WTC11 (cell line): ENCODE data around the gene GPRIN2. TPM values are rescaled to one million over a fixed set of nuclear protein-coding genes. Genes with fewer than 3 reads are reported as not detected.
A peak's percentile ranks its signal among the peaks of the same experiment; 100 is the strongest.
"Not testable (repeated sequence)": the region's sequence is repeated elsewhere in the genome, so short reads cannot be mapped to it uniquely, and the experiment has no call there.

Source experiments
- ATAC-seq: fragments of 200-7000 bp; cut with Tn5 transposase; 2 replicates; pipeline ENCODE4 v1.10.0; 2021; ENCODE audit warnings: mild to moderate bottlenecking, moderate library complexity
- CTCF ChIA-PET: fragments of 300-600 bp; sonication (Branson Sonifier 250); formaldehyde crosslinking; loops from one replicate; lab custom pipeline; 2021; ENCODE audit warnings: antibody characterized with exemption; lab: Charles Lee
- POLR2A ChIA-PET: fragments of 350-600 bp; sonication (Branson Sonifier 250); formaldehyde crosslinking; loops from one replicate; lab custom pipeline; 2021; ENCODE audit warnings: antibody characterized with exemption; lab: Charles Lee
- DNase-seq: peaks from one replicate; pipeline ENCODE4 v3.0.0; 2021; ENCODE audit warnings: low spot score
- H3K27ac Mint-ChIP-seq: 2 replicates; pipeline ENCODE4 v1.8.0; 2021; ENCODE audit warnings: mixed read lengths
- H3K27me3 Mint-ChIP-seq: 2 replicates; pipeline ENCODE4 v1.8.0; 2021; ENCODE audit warnings: low read depth, mild to moderate bottlenecking, moderate library complexity, mixed read lengths
- H3K36me3 Mint-ChIP-seq: 2 replicates; pipeline ENCODE4 v1.8.0; 2021; ENCODE audit warnings: mixed read lengths
- H3K4me1 Mint-ChIP-seq: 2 replicates; pipeline ENCODE4 v1.8.0; 2022; ENCODE audit warnings: mixed read lengths
- H3K4me3 Mint-ChIP-seq: 2 replicates; pipeline ENCODE4 v1.8.0; 2021; ENCODE audit warnings: mild to moderate bottlenecking, moderate library complexity, mixed read lengths
- H3K9me3 Mint-ChIP-seq: 2 replicates; pipeline ENCODE4 v1.8.0; 2021; ENCODE audit warnings: mixed read lengths
- ATF6 ChIP-seq: sonication (generic); formaldehyde crosslinking; IDR thresholded peaks from 2 replicates; pipeline ENCODE4 v1.8.1; 2023; ENCODE audit warnings: mild to moderate bottlenecking, missing genetic modification reagents
- CDX4 ChIP-seq: fragments of 250-450 bp; sonication (Bioruptor Pico); IDR thresholded peaks from 2 replicates; pipeline ENCODE4 v1.9.0; 2021; ENCODE audit warnings: moderate library complexity, mild to moderate bottlenecking, inconsistent platforms, borderline replicate concordance
- ELF4 ChIP-seq: sonication (generic); formaldehyde crosslinking; IDR thresholded peaks from 2 replicates; pipeline ENCODE4 v1.8.1; 2022; ENCODE audit warnings: low read depth, mild to moderate bottlenecking, moderate library complexity, missing genetic modification reagents
- GRHL2 ChIP-seq: fragments of 250-450 bp; sonication (Bioruptor Pico); IDR thresholded peaks from 2 replicates; pipeline ENCODE4 v1.8.0; 2022; ENCODE audit warnings: mild to moderate bottlenecking, moderate library complexity; ENCODE audit not compliant: insufficient replicate concordance, severe bottlenecking
- HMGA2 ChIP-seq: fragments of 250-450 bp; sonication (Bioruptor Pico); IDR thresholded peaks from 2 replicates; pipeline ENCODE4 v1.4.0; 2021; ENCODE audit warnings: mild to moderate bottlenecking, moderate library complexity
- PREB ChIP-seq: sonication (generic); formaldehyde crosslinking; IDR thresholded peaks from 2 replicates; pipeline ENCODE4 v1.8.1; 2022; ENCODE audit warnings: mild to moderate bottlenecking, missing genetic modification reagents, moderate library complexity, borderline replicate concordance
- TP53 ChIP-seq: sonication (generic); formaldehyde crosslinking; IDR thresholded peaks from 2 replicates; pipeline ENCODE4 v1.8.1; 2023; ENCODE audit warnings: mild to moderate bottlenecking, missing genetic modification reagents
- USF1 ChIP-seq: sonication (generic); formaldehyde crosslinking; IDR thresholded peaks from 2 replicates; pipeline ENCODE4 v1.8.0; 2022; ENCODE audit warnings: mild to moderate bottlenecking, missing genetic modification reagents
- ZNF232 ChIP-seq: sonication (generic); formaldehyde crosslinking; IDR thresholded peaks from 2 replicates; pipeline ENCODE4 v1.8.0; 2022; ENCODE audit warnings: mild to moderate bottlenecking, missing genetic modification reagents
- ZNF416 ChIP-seq: fragments of 250-450 bp; sonication (Bioruptor Pico); IDR thresholded peaks from 2 replicates; pipeline ENCODE4 v1.9.0; 2021; ENCODE audit warnings: mild to moderate bottlenecking, inconsistent platforms
- total RNA-seq: library from RNA; stranded (reverse); gene quantifications from 3 replicates; pipeline ENCODE4 v1.2.3, GENCODE V29; 2021
- TF ChIP-seq, protein P1 (sequence below): sonication (generic); formaldehyde crosslinking; IDR thresholded peaks from 2 replicates; pipeline ENCODE4 v1.8.1; 2023; ENCODE audit warnings: mild to moderate bottlenecking, missing genetic modification reagents, moderate library complexity
- TF ChIP-seq, protein P2 (sequence below): sonication (generic); formaldehyde crosslinking; IDR thresholded peaks from 2 replicates; pipeline ENCODE4 v1.8.0; 2022; ENCODE audit warnings: mild to moderate bottlenecking, missing genetic modification reagents
- TF ChIP-seq, protein P3 (sequence below): sonication (generic); formaldehyde crosslinking; IDR thresholded peaks from 2 replicates; pipeline ENCODE4 v1.8.0; 2022; ENCODE audit warnings: missing genetic modification reagents

Gene GPRIN2
- total RNA-seq, 1 experiment from 2014 or later, result 17.5 TPM

GRCh38 chr10:46532256-46532655 lies 24.2 kb downstream of the GPRIN2 start:
- ATAC-seq, H3K4me3 Mint-ChIP-seq, H3K9me3 Mint-ChIP-seq, H3K4me1 Mint-ChIP-seq, H3K27ac Mint-ChIP-seq, H3K36me3 Mint-ChIP-seq, POLR2A ChIA-PET, H3K27me3 Mint-ChIP-seq, CTCF ChIA-PET: not testable (repeated sequence)
- DNase-seq, result peak; percentile 3

DNA sequence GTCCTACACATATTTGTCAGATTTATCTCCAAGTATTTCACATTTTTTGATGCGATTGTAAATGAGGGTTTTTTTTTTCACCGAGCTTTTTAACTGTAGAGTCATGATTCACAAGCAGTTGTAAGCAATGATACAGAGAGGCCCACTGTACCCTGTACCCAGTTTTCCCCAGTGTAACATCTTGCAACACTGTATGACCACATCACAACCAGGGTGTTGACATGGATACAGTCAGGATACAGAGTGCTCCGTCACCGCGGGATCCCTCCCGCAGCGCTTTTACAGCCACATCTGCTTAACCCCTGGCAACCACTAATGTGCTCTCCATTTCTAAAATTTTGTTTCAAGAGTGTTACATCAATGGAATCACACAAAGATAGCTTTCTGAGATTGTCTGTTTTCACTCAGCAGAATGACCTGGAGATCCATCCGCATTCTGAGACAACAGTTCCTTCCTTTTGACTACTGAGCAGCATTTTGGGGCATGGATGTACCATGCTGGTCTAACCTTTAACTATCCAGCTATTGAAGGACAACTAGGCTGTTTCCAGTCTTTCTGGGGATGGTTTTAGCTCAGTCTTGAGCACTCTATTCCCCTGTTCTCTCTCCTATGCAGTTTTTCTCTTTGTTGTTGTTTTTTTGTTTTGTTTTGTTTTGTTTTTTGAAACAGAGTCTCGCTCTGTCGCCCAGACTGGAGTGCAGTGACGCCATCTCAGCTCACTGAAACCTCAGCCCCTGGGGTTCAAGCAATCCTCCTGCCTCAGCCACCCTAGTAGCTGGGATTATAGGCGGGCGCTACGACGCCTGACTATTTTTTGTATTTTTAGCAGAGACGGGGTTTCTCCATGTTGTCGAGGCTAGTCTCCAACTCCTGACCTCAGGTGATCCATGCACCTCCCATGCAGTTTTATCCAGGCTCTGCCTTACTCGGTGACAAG lies 25.9 kb downstream of the GPRIN2 start:
- ChIA-PET CTCF (interaction anchor here (2.2 kb wide), 1 partner anchor 14 kb away, joined by 12 read pairs; no protein-coding TSS in a partner anchor), POLR2A (interaction anchor here (0.9 kb wide), 1 partner anchor 10 kb away, joined by 3 read pairs; no protein-coding TSS in a partner anchor)
- H3K27ac Mint-ChIP-seq, result no peak overlapping the region
- no peaks in the 10 kb centered on the region for H3K36me3 Mint-ChIP-seq
- H3K27me3 Mint-ChIP-seq, result no peaks in the 10 kb centered on the region
- H3K4me1 Mint-ChIP-seq, result no peaks in the 10 kb centered on the region
- TF ChIP-seq ZNF232 (CRISPR knock-in tag) (0 out of 2 replicates have a peak, but pooled peaks have one; percentile 27), PREB (CRISPR knock-in tag) (no peak)
- TF ChIP-seq, protein P1, sequence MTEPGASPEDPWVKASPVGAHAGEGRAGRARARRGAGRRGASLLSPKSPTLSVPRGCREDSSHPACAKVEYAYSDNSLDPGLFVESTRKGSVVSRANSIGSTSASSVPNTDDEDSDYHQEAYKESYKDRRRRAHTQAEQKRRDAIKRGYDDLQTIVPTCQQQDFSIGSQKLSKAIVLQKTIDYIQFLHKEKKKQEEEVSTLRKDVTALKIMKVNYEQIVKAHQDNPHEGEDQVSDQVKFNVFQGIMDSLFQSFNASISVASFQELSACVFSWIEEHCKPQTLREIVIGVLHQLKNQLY (CRISPR knock-in tag), result no peak
- DNase-seq (peak; percentile 11), ATAC-seq (0 out of 2 replicates have a peak, but pooled peaks have one; percentile 23)
- no peak overlapping the region for H3K4me3 Mint-ChIP-seq
- H3K9me3 Mint-ChIP-seq, result no peaks in the 10 kb centered on the region

DNA sequence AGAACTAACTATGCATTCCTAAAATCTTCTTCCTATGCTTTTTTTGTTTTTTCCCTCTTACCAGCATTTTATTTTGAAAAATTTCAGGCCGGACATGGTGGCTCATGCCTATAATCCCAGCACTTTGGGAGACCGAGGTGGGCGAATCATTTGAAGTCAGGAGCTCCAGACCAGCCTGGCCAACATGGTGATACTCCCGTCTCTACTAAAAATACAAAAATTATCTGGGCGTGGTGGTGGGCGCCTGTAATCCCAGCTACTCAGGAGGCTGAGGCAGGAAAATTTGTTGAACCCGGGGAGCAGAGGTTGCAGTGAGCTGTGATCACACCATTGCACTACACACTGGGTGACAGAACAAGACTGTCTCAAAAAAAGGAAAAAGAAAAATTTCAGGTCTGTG lies 26.7 kb downstream of the GPRIN2 start:
- CTCF ChIA-PET, result interaction anchor here (2.2 kb wide), 1 partner anchor 15 kb away, joined by 12 read pairs; no protein-coding TSS in a partner anchor
- ATAC-seq, result not testable (repeated sequence)

GRCh38 chr10:46528675-46529615 lies 27.5 kb downstream of the GPRIN2 start:
- ATAC-seq (no peak), DNase-seq (peak; percentile 8)
- Mint-ChIP-seq H3K27ac (no peak overlapping the region), H3K9me3 (no peaks in the 10 kb centered on the region), H3K4me3 (no peak overlapping the region), H3K36me3 (no peaks in the 10 kb centered on the region), H3K27me3 (no peaks in the 10 kb centered on the region), H3K4me1 (no peaks in the 10 kb centered on the region)
- CTCF ChIA-PET, result interaction anchor here (2.3 to 2.7 kb wide), 2 partner anchors 12 to 16 kb away, joined by 7 to 11 read pairs; no protein-coding TSS in a partner anchor
- POLR2A ChIA-PET, result no interaction called here
- TF ChIP-seq ELF4 (CRISPR knock-in tag), result no peak
- no peak for TF ChIP-seq TP53 (CRISPR knock-in tag)
- no peak for TF ChIP-seq ZNF416 (CRISPR knock-in tag)
- TF ChIP-seq, protein P2, sequence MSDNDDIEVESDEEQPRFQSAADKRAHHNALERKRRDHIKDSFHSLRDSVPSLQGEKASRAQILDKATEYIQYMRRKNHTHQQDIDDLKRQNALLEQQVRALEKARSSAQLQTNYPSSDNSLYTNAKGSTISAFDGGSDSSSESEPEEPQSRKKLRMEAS (CRISPR knock-in tag), result no peak
- no peak for TF ChIP-seq HMGA2 (CRISPR knock-in tag)
- TF ChIP-seq USF1 (CRISPR knock-in tag), result no peak
- no peak for TF ChIP-seq ATF6
- TF ChIP-seq GRHL2 (CRISPR knock-in tag), result no peak
- TF ChIP-seq CDX4, result no peak
- TF ChIP-seq, protein P3, sequence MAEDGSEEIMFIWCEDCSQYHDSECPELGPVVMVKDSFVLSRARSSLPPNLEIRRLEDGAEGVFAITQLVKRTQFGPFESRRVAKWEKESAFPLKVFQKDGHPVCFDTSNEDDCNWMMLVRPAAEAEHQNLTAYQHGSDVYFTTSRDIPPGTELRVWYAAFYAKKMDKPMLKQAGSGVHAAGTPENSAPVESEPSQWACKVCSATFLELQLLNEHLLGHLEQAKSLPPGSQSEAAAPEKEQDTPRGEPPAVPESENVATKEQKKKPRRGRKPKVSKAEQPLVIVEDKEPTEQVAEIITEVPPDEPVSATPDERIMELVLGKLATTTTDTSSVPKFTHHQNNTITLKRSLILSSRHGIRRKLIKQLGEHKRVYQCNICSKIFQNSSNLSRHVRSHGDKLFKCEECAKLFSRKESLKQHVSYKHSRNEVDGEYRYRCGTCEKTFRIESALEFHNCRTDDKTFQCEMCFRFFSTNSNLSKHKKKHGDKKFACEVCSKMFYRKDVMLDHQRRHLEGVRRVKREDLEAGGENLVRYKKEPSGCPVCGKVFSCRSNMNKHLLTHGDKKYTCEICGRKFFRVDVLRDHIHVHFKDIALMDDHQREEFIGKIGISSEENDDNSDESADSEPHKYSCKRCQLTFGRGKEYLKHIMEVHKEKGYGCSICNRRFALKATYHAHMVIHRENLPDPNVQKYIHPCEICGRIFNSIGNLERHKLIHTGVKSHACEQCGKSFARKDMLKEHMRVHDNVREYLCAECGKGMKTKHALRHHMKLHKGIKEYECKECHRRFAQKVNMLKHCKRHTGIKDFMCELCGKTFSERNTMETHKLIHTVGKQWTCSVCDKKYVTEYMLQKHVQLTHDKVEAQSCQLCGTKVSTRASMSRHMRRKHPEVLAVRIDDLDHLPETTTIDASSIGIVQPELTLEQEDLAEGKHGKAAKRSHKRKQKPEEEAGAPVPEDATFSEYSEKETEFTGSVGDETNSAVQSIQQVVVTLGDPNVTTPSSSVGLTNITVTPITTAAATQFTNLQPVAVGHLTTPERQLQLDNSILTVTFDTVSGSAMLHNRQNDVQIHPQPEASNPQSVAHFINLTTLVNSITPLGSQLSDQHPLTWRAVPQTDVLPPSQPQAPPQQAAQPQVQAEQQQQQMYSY, result no peak

More for the DNA sequence above, 26.7 kb downstream of the GPRIN2 start:
- H3K4me1 Mint-ChIP-seq, H3K36me3 Mint-ChIP-seq, H3K27me3 Mint-ChIP-seq, POLR2A ChIA-PET, H3K4me3 Mint-ChIP-seq, H3K27ac Mint-ChIP-seq, H3K9me3 Mint-ChIP-seq: not testable (repeated sequence)
- DNase-seq, result peak; percentile 1
